Lung (tissue), 12 donors: ENCODE measurements around the gene GCGR. TPM values are rescaled to one million over a fixed set of nuclear protein-coding genes. Genes with fewer than 3 reads are reported as not detected.

Experiments
- ATAC-seq: fragments of 200-7000 bp; cut with Tn5 transposase; one replicate; pipeline ENCODE4 v1.9.1; 2020; ENCODE audit warnings: moderate number of reproducible peaks; ENCODE audit not compliant: insufficient read depth, low FRiP score
- DNase-seq, 3 donors: peaks; one replicate each; pipeline ENCODE4 v3.0.0-alpha.2; 2013 to 2017
- H3K27ac ChIP-seq, 2 donors: one replicate each; pipeline ENCODE4 v1.5.1; 2013; ENCODE audit warnings: mild to moderate bottlenecking in 2 of 2, moderate library complexity in 2 of 2, control low read depth in 1 of 2, inconsistent platforms in 1 of 2, low read depth in 1 of 2, low read length in 1 of 2
- H3K27me3 ChIP-seq, 3 donors: one replicate each; pipeline ENCODE4 v1.5.1; 2013; ENCODE audit warnings: low read length in 2 of 3; ENCODE audit not compliant: control insufficient read depth in 3 of 3, insufficient read depth in 3 of 3
- H3K36me3 ChIP-seq, 4 donors: one replicate each; pipeline ENCODE4 v1.5.1; 2013; ENCODE audit warnings: low read length in 4 of 4, mild to moderate bottlenecking in 1 of 4, moderate library complexity in 1 of 4; ENCODE audit not compliant: control insufficient read depth in 4 of 4, insufficient read depth in 4 of 4
- H3K4me1 ChIP-seq, 5 donors: one replicate each; pipeline ENCODE4 v1.5.1; 2013; ENCODE audit warnings: low read length in 5 of 5, mild to moderate bottlenecking in 2 of 5, moderate library complexity in 1 of 5; ENCODE audit not compliant: control insufficient read depth in 5 of 5, insufficient read depth in 5 of 5
- H3K4me3 ChIP-seq: one replicate; pipeline ENCODE4 v1.5.1; 2013; ENCODE audit warnings: mild to moderate bottlenecking, control low read depth, moderate library complexity
- H3K9ac ChIP-seq, 2 donors: one replicate each; pipeline ENCODE4 v1.5.1; 2013; ENCODE audit warnings: low read length in 2 of 2, control low read depth in 1 of 2; ENCODE audit not compliant: insufficient read depth in 1 of 2
- H3K9me3 ChIP-seq, 4 donors: one replicate each; pipeline ENCODE4 v1.5.1; 2013; ENCODE audit warnings: low read length in 3 of 4, mild to moderate bottlenecking in 1 of 4, moderate library complexity in 1 of 4; ENCODE audit not compliant: control insufficient read depth in 4 of 4, insufficient read depth in 3 of 4
- WGBS, 2 donors: extraction: QIAGEN DNeasy Blood & Tissue Kit; methylation state at CpG; one replicate each; pipeline ENCODE4 v1.1.7; 2013; 5-methylcytosine and 5-hydroxymethylcytosine counted together
- polyA plus RNA-seq, 2 donors: library from polyadenylated mRNA; stranded (reverse); fragments of 200-250 nt; gene quantifications; one replicate each; pipeline ENCODE4 v1.2.1, GENCODE V29; 2013
- total RNA-seq, 2 donors: library from RNA; depleted of rRNA in 1 of 2; stranded (reverse); fragments of >200 nt in 1 of 2; gene quantifications; one replicate each; pipeline ENCODE4 v1.2.1, GENCODE V29; 2014 to 2021
- TF ChIP-seq, protein P1 (sequence below): IDR thresholded peaks from 2 replicates; pipeline ENCODE4 v1.5.1; 2012; ENCODE audit warnings: mild to moderate bottlenecking; ENCODE audit errors: control extremely low read depth, extremely low read depth
- donor health status: control.
- donor health status: control.
- donor health status: Bipolar disorder and iron deficiency.
- donor health status: healthy.
- donor health status: DM: yes; HTN: yes; CAD: no.

GCGR gene
- total and polyA plus RNA-seq, 4 donors, result 0.09 to 0.12 (median 0.11) TPM; not detected in 1

DNA sequence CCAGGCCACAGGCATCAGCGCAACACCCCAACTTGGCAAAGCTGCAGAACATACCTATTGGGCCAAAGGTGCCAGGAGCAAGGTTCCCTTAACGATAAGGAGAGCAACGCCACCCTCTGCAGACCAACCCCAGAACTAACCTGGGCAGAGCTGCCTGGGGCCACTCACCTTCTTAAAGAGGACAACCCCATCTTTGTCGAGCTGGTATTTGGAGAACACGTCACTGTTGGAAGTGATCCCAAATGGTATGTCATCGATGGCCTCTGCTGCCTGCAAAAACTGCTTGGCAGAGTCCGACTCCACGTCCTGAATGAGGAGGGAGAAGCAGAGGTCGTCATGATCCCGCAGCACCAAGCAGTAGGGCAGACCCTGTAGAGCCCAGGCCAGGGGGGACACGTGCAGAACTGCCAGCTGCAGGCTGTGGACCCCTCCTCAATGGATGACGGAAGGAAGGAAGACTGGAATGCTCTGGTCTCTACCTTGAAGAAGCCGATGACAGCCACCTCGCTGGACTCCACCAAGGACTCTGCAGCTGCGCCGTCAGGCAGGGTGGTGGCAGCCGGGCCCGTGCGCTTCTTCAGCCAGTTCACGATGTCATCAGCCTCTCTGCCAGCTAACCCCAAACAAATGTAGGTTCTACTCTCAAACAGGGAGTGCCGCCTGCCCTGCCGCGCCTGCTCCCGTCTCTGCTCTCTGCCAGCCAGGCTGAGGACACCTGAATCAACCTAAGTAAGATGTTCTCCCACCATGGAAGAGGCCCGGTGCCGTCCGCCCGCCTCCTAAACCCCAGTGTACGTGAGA lies 51.2 kb downstream of the GCGR start:
- Histone ChIP-seq H3K36me3 (peaks cover 0 to 57% (median 34%) of the 10 kb centered on the region in 4 donors), H3K4me3 (no peak overlapping the region), H3K27me3 (no peaks in the 10 kb centered on the region), H3K27ac (no peak overlapping the region), H3K4me1 (peaks cover 0 to 15% (median 8%) of the 10 kb centered on the region in 5 donors), H3K9me3 (no peaks in the 10 kb centered on the region), H3K9ac (no peak overlapping the region)
- WGBS, 2 donors, result 83 to 88% methylated on average over 29 of the region's 29 CpGs
- TF ChIP-seq, protein P1, sequence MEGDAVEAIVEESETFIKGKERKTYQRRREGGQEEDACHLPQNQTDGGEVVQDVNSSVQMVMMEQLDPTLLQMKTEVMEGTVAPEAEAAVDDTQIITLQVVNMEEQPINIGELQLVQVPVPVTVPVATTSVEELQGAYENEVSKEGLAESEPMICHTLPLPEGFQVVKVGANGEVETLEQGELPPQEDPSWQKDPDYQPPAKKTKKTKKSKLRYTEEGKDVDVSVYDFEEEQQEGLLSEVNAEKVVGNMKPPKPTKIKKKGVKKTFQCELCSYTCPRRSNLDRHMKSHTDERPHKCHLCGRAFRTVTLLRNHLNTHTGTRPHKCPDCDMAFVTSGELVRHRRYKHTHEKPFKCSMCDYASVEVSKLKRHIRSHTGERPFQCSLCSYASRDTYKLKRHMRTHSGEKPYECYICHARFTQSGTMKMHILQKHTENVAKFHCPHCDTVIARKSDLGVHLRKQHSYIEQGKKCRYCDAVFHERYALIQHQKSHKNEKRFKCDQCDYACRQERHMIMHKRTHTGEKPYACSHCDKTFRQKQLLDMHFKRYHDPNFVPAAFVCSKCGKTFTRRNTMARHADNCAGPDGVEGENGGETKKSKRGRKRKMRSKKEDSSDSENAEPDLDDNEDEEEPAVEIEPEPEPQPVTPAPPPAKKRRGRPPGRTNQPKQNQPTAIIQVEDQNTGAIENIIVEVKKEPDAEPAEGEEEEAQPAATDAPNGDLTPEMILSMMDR, result no peak
- ATAC-seq, result no peak
- no peak for DNase-seq

DNA sequence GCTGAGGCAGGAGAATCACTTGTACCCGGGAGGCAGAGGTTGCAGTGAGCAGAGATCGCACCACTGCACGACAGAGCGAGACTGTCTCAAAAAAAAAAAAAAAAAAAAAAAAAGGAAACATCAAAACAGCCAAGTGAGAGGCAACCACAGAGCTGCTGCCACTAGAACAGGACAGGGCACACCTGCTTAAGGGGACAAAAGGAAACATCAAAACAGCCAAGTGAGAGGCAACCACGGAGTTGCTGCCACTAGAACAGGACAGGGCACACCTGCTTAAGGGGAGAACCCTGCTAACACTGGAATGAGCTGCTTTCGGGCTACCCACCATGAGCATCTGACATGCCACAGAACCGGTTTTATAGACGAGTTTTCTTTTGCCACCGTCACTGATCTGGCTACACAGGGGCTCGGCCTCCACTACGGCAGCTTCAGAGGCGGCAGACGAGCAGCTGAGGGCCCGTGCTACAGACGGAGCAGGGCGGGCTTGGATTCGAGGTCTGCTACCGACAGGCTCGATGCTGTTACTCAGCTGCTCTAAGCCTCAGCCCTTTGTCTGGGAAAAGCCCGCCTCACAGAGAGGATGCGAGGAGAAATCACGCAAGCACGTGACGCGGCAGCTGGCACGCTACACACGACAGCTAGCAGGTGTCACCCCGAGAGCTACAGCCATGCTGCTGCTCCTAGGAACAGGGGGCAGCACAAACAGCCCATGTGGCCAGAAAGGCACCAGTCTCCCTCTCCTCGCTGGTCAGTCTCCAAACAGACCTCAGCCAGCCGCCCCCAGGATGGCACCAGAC lies 54.4 kb downstream of the GCGR start:
- ATAC-seq (no peak), DNase-seq (no peak)
- peaks cover 0 to 23% (median 14%) of the 10 kb centered on the region in 5 donors for H3K4me1 ChIP-seq
- peak overlapping the region; percentile 12 for H3K4me3 ChIP-seq
- TF ChIP-seq, protein P1, result no peak
- H3K27me3 ChIP-seq, result no peaks in the 10 kb centered on the region
- no peak overlapping the region for H3K27ac ChIP-seq
- peaks cover 0 to 39% (median 26%) of the 10 kb centered on the region in 4 donors for H3K36me3 ChIP-seq
- WGBS, 2 donors, result 61 to 79% methylated on average over 30 of the region's 30 CpGs
- no peak overlapping the region for H3K9ac ChIP-seq
- H3K9me3 ChIP-seq, result no peaks in the 10 kb centered on the region

DNA sequence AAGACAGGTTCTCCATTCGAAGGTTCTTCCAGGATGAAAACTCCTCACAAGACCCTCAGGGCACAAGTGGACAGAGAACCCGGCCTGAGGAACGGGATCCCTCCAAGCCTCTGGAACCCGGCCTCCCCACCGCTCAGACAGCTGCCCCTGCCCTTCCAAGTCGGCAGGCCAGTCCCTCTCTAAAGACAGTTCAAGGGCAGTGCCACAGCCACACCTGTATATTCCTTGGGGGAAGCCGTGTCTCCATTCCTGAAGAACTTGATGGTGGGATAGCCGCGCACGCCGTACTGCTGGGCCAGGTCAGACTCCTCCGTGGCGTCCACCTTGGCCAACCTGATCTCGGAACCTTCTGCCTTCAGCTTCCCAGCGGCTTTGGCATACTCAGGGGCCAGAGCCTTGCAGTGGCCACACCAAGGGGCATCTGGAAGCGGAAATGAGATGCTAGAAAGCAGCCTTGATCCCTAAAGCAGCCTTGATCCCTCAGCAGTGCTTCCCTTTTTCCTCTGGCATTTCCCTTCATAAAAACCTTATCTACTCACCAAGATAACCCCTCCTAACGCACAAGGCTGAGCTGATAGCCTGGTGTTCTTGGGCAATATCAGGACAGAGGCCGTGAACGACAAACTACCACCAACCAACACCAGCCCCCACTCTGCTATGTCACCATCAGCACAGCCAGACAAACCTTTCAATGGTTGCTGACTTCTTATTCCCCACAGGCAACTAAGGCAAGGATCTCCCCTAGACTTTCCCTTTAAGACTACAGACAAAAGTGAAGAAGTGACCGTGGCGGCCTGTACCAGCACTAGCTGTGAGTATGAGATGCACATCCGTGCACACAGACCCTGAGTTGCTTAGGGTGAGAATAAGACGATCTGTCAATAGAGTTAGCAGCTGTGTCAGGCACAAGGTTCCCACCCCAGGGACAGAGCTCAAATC lies 55.3 kb downstream of the GCGR start:
- 49 to 54% methylated on average over 23 of the region's 23 CpGs for WGBS, 2 donors
- peaks cover 0 to 23% (median 14%) of the 10 kb centered on the region in 5 donors for H3K4me1 ChIP-seq

More for the DNA sequence above, 55.3 kb downstream of the GCGR start:
- TF ChIP-seq, protein P1, result no peak
- Histone ChIP-seq H3K36me3 (peaks cover 0 to 31% (median 25%) of the 10 kb centered on the region in 4 donors), H3K4me3 (peak overlapping the region; percentile 61), H3K27ac (peak overlapping the region; percentile 96), H3K9me3 (no peaks in the 10 kb centered on the region), H3K27me3 (no peaks in the 10 kb centered on the region), H3K9ac (peak overlapping the region; percentile 91)
- no peak for ATAC-seq
- no peak for DNase-seq
